SU-DHL-6 (cell line): ENCODE measurements around the gene NEK11.

ENCODE experiments used
- H2AFZ ChIP-seq: fragments of 200-600 bp; sonication (generic); 2 replicates; pipeline ENCODE4 v1.6.1; 2014; ENCODE audit warnings: low read depth, mild to moderate bottlenecking, moderate library complexity, mixed read lengths, antibody characterized with exemption, low read length; ENCODE audit not compliant: severe bottlenecking
- H3F3A ChIP-seq: fragments of 200-600 bp; shearing (Covaris generic); 2 replicates; pipeline ENCODE4 v1.6.0; 2016; ENCODE audit warnings: antibody characterized with exemption, mild to moderate bottlenecking; ENCODE audit not compliant: insufficient read depth
- H3K27ac ChIP-seq: fragments of 200-600 bp; sonication (generic); 2 replicates; pipeline ENCODE4 v1.5.1; 2016; ENCODE audit warnings: low read depth, mild to moderate bottlenecking, low read length, moderate library complexity, mixed read lengths
- H3K27me3 ChIP-seq: fragments of 200-600 bp; sonication (generic), shearing (Covaris generic); 2 replicates; pipeline ENCODE4 v1.6.0; 2014; ENCODE audit warnings: mild to moderate bottlenecking, low read length
- H3K36me3 ChIP-seq: fragments of 200-600 bp; sonication (generic); 2 replicates; pipeline ENCODE4 v1.6.1; 2014; ENCODE audit warnings: mild to moderate bottlenecking, low read length, mixed read lengths
- H3K4me2 ChIP-seq: fragments of 300-600, 200-600 bp; shearing (Covaris generic), sonication (generic); 2 replicates; pipeline ENCODE4 v1.6.0; 2014; ENCODE audit warnings: low read length, low read depth, mild to moderate bottlenecking; ENCODE audit not compliant: poor library complexity, severe bottlenecking
- H3K4me3 ChIP-seq: fragments of 200-600 bp; sonication (generic); 2 replicates; pipeline ENCODE4 v1.5.1; 2014; ENCODE audit warnings: antibody characterized with exemption, low read length, mild to moderate bottlenecking, mixed read lengths; ENCODE audit not compliant: insufficient read depth, poor library complexity, severe bottlenecking
- H3K79me2 ChIP-seq: fragments of 200-600 bp; sonication (generic); 2 replicates; pipeline ENCODE4 v1.6.1; 2014; ENCODE audit warnings: mild to moderate bottlenecking, low read length, moderate library complexity; ENCODE audit not compliant: insufficient read depth
- H3K9ac ChIP-seq: fragments of 200-600 bp; sonication (generic); 2 replicates; pipeline ENCODE4 v1.7.0; 2014; ENCODE audit warnings: mild to moderate bottlenecking, low read length
- H3K9me2 ChIP-seq: fragments of 200-600 bp; sonication (generic); replicated peaks from 2 replicates; pipeline ENCODE4 v1.6.1; 2014; ENCODE audit warnings: low read length; ENCODE audit not compliant: insufficient read depth
- H3K9me3 ChIP-seq: fragments of 200-600 bp; sonication (generic); 2 replicates; pipeline ENCODE4 v1.6.1; 2014; ENCODE audit warnings: low read length, mixed read lengths; ENCODE audit not compliant: insufficient read depth
- H4K20me1 ChIP-seq: fragments of 200-600 bp; sonication (generic); 2 replicates; pipeline ENCODE4 v1.6.1; 2014; ENCODE audit warnings: low read depth, mild to moderate bottlenecking, antibody characterized with exemption, low read length, moderate library complexity, mixed read lengths
- EZH2phosphoT487 ChIP-seq: fragments of 200-600 bp; sonication (generic), shearing (Covaris generic); conservative IDR thresholded peaks from 2 replicates; pipeline ENCODE4 v1.6.1; 2018; ENCODE audit warnings: mild to moderate bottlenecking, antibody characterized with exemption, low read length, moderate library complexity, mixed read lengths
- TF ChIP-seq, protein P1 (sequence below): fragments of 200-600 bp; sonication (generic); IDR thresholded peaks from one replicate; pipeline ENCODE4 v1.5.1; 2017; ENCODE audit warnings: antibody characterized with exemption, mild to moderate bottlenecking, low read length, moderate library complexity; ENCODE audit not compliant: insufficient read depth, poor library complexity, severe bottlenecking

Gene NEK11

GRCh38 chr3:131277836-131278497 is 251.3 kb downstream of the NEK11 start:
- no peaks in the 10 kb centered on the region for H4K20me1 ChIP-seq
- H3K9me2 ChIP-seq: no peaks in the 10 kb centered on the region
- no peak overlapping the region for H2AFZ ChIP-seq
- H3K79me2 ChIP-seq: no peaks in the 10 kb centered on the region
- H3K27me3 ChIP-seq: no peaks in the 10 kb centered on the region
- H3K9ac ChIP-seq: no peak overlapping the region
- TF ChIP-seq EZH2phosphoT487: no peak
- TF ChIP-seq, protein P1, sequence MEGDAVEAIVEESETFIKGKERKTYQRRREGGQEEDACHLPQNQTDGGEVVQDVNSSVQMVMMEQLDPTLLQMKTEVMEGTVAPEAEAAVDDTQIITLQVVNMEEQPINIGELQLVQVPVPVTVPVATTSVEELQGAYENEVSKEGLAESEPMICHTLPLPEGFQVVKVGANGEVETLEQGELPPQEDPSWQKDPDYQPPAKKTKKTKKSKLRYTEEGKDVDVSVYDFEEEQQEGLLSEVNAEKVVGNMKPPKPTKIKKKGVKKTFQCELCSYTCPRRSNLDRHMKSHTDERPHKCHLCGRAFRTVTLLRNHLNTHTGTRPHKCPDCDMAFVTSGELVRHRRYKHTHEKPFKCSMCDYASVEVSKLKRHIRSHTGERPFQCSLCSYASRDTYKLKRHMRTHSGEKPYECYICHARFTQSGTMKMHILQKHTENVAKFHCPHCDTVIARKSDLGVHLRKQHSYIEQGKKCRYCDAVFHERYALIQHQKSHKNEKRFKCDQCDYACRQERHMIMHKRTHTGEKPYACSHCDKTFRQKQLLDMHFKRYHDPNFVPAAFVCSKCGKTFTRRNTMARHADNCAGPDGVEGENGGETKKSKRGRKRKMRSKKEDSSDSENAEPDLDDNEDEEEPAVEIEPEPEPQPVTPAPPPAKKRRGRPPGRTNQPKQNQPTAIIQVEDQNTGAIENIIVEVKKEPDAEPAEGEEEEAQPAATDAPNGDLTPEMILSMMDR: no peak
- no peak overlapping the region for H3K4me2 ChIP-seq
- no peaks in the 10 kb centered on the region for H3K36me3 ChIP-seq
- no peak overlapping the region for H3K4me3 ChIP-seq
- no peak overlapping the region for H3K27ac ChIP-seq
- H3F3A ChIP-seq: no peaks in the 10 kb centered on the region
- H3K9me3 ChIP-seq: no peaks in the 10 kb centered on the region

DNA sequence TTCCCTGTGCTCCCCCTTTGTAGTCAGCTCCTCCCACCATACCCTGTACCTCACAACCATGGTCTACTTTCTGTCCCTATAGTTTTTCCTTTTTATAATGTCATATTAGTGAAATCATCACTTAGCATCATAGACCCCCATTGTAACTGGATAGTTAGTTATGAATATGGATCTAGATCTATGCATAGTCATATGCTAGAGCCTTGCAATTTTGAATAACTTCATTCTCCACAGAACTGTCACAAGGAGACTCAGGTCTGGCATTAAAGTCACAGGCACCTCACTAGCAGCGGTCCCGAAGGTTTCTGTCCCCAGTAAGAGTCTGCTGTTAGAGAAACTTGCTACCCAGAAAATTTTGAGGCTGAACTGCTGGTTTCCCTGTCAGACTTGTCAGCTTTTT is 252.9 kb downstream of the NEK11 start:
- no peaks in the 10 kb centered on the region for H3K9me3 ChIP-seq
- TF ChIP-seq EZH2phosphoT487: no peak
- TF ChIP-seq, protein P1: no peak
- H4K20me1 ChIP-seq: no peaks in the 10 kb centered on the region
- H2AFZ ChIP-seq: no peak overlapping the region
- H3K9me2 ChIP-seq: no peaks in the 10 kb centered on the region
- no peak overlapping the region for H3K4me2 ChIP-seq
- H3K79me2 ChIP-seq: no peaks in the 10 kb centered on the region
- H3K27ac ChIP-seq: no peak overlapping the region
- no peaks in the 10 kb centered on the region for H3K36me3 ChIP-seq
- no peaks in the 10 kb centered on the region for H3K27me3 ChIP-seq
- no peak overlapping the region for H3K9ac ChIP-seq
- H3F3A ChIP-seq: no peaks in the 10 kb centered on the region
- no peak overlapping the region for H3K4me3 ChIP-seq

DNA sequence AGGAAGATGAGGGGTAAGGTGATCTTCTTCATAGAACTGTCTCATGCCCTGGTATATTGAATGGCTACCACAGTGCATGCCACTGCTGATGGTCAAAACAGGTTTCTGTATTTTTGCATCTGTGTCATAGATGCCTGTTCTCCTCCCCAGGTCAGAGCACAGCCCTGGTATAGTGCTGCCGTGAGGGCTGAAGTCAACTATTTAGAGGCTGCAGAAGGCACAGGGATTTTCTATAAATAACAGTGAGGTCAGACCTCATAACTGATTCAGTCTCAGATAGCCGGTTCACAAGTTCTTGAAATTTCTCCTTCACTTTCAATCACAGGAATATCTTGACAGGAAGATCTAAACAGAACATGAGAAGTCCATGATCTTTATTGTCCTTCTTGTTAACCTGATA is 255.7 kb downstream of the NEK11 start:
- H3K79me2 ChIP-seq: no peaks in the 10 kb centered on the region
- H3K36me3 ChIP-seq: no peaks in the 10 kb centered on the region
- H3K9me2 ChIP-seq: no peaks in the 10 kb centered on the region
- no peak overlapping the region for H2AFZ ChIP-seq
- H3K9ac ChIP-seq: no peak overlapping the region
- no peaks in the 10 kb centered on the region for H3K9me3 ChIP-seq
- H3K4me3 ChIP-seq: no peak overlapping the region
- H3F3A ChIP-seq: no peaks in the 10 kb centered on the region
- no peak overlapping the region for H3K27ac ChIP-seq
- no peaks in the 10 kb centered on the region for H3K27me3 ChIP-seq
- TF ChIP-seq, protein P1: no peak
- TF ChIP-seq EZH2phosphoT487: no peak
- no peaks in the 10 kb centered on the region for H4K20me1 ChIP-seq
- H3K4me2 ChIP-seq: no peak overlapping the region
